ENCODE measurements around the gene RPL41.
A peak's percentile ranks its signal among the peaks of the same experiment; 100 is the strongest.
"Not testable (repeated sequence)": the region's sequence is repeated elsewhere in the genome, so short reads cannot be mapped to it uniquely, and the experiment has no call there.

Gene RPL41

GRCh38 chr12:56152132-56152755 is 35.8 kb downstream of the RPL41 start, which contains the start of gene MYL6B:
Gene MYL6B, plus strand, starts transcription at chr12:56152587. Its CDS starts 1,332 bp downstream, at chr12:56153919.
- DNase-seq (ENCODE audit: insufficient read length) (peak; percentile 93), FAIRE-seq (peak; percentile 87)
- TF ChIP-seq TAF1 (IDR thresholded peaks at IDR 0.05; ENCODE audit: borderline replicate concordance, low read depth, low read length) (peak; percentile 37; the same call in 1 of the 2 replicates), POLR2A (IDR thresholded peaks at IDR 0.05; ENCODE audit: low read depth, low read length) (peak; percentile 72), POLR2AphosphoS5 (IDR thresholded peaks at IDR 0.05; ENCODE audit: low read depth, low read length) (no peak)

- no peak for DNase-seq (ENCODE audit: insufficient read length)
- no peak for TF ChIP-seq TAF1 (IDR thresholded peaks at IDR 0.05; ENCODE audit: borderline replicate concordance, low read depth, low read length)
- no peak for TF ChIP-seq POLR2AphosphoS5 (IDR thresholded peaks at IDR 0.05; ENCODE audit: low read depth, low read length)
- TF ChIP-seq POLR2A (IDR thresholded peaks at IDR 0.05; ENCODE audit: low read depth, low read length): no peak
Measured at GRCh38 chr12:56152756-56153677, 36.6 kb downstream of the RPL41 start.

GRCh38 chr12:56153678-56154065 is 37.2 kb downstream of the RPL41 start:
- no peak for DNase-seq (ENCODE audit: insufficient read length)
- TF ChIP-seq POLR2A (IDR thresholded peaks at IDR 0.05; ENCODE audit: low read depth, low read length) (no peak), TAF1 (IDR thresholded peaks at IDR 0.05; ENCODE audit: borderline replicate concordance, low read depth, low read length) (no peak), POLR2AphosphoS5 (IDR thresholded peaks at IDR 0.05; ENCODE audit: low read depth, low read length) (no peak)
- no peak for FAIRE-seq

More at GRCh38 chr12:56152756-56153677, 36.6 kb downstream of the RPL41 start:
- FAIRE-seq: no peak

GRCh38 chr12:56154246-56154771 is 37.9 kb downstream of the RPL41 start:
- DNase-seq (ENCODE audit: insufficient read length): no peak

GRCh38 chr12:56154818-56155217 is 38.4 kb downstream of the RPL41 start:
- DNase-seq (ENCODE audit: insufficient read length) (no peak), FAIRE-seq (no peak)
- no peak for TF ChIP-seq TAF1 (IDR thresholded peaks at IDR 0.05; ENCODE audit: borderline replicate concordance, low read depth, low read length)
- TF ChIP-seq POLR2AphosphoS5 (IDR thresholded peaks at IDR 0.05; ENCODE audit: low read depth, low read length): no peak
- no peak for TF ChIP-seq POLR2A (IDR thresholded peaks at IDR 0.05; ENCODE audit: low read depth, low read length)

More at GRCh38 chr12:56154246-56154771, 37.9 kb downstream of the RPL41 start:
- TF ChIP-seq POLR2AphosphoS5 (IDR thresholded peaks at IDR 0.05; ENCODE audit: low read depth, low read length) (no peak), TAF1 (IDR thresholded peaks at IDR 0.05; ENCODE audit: borderline replicate concordance, low read depth, low read length) (no peak), POLR2A (IDR thresholded peaks at IDR 0.05; ENCODE audit: low read depth, low read length) (no peak)
- FAIRE-seq: no peak

- no peak for FAIRE-seq
Measured at GRCh38 chr12:56155256-56155845, 38.9 kb downstream of the RPL41 start.

GRCh38 chr12:56156464-56157200 is 40.2 kb downstream of the RPL41 start:
- DNase-seq (ENCODE audit: insufficient read length); FAIRE-seq: not testable (repeated sequence)

More at GRCh38 chr12:56155256-56155845, 38.9 kb downstream of the RPL41 start:
- DNase-seq (ENCODE audit: insufficient read length): no peak
- TF ChIP-seq POLR2A (IDR thresholded peaks at IDR 0.05; ENCODE audit: low read depth, low read length) (no peak), POLR2AphosphoS5 (IDR thresholded peaks at IDR 0.05; ENCODE audit: low read depth, low read length) (no peak), TAF1 (IDR thresholded peaks at IDR 0.05; ENCODE audit: borderline replicate concordance, low read depth, low read length) (no peak)

- TF ChIP-seq POLR2AphosphoS5 (IDR thresholded peaks at IDR 0.05; ENCODE audit: low read depth, low read length) (no peak), TAF1 (IDR thresholded peaks at IDR 0.05; ENCODE audit: borderline replicate concordance, low read depth, low read length) (peak; percentile 62; the same call in 1 of the 2 replicates)
- DNase-seq (ENCODE audit: insufficient read length): peak; percentile 64
- FAIRE-seq: peak; percentile 53
Measured at GRCh38 chr12:56157201-56158028, 41.0 kb downstream of the RPL41 start.

GRCh38 chr12:56158029-56158925 is 41.8 kb downstream of the RPL41 start, which contains the start of gene MYL6:
Gene MYL6, plus strand, starts transcription at chr12:56158359. Its CDS starts 43 bp downstream, at chr12:56158402.
- TF ChIP-seq POLR2AphosphoS5 (IDR thresholded peaks at IDR 0.05; ENCODE audit: low read depth, low read length) (peak; percentile 99), POLR2A (IDR thresholded peaks at IDR 0.05; ENCODE audit: low read depth, low read length) (peak; percentile 99), TAF1 (IDR thresholded peaks at IDR 0.05; ENCODE audit: borderline replicate concordance, low read depth, low read length) (peak; percentile 96)
- DNase-seq (ENCODE audit: insufficient read length): peak; percentile 83
- peak; percentile 93 for FAIRE-seq
